ENCODE results near the gene SPTBN1.

DNA sequence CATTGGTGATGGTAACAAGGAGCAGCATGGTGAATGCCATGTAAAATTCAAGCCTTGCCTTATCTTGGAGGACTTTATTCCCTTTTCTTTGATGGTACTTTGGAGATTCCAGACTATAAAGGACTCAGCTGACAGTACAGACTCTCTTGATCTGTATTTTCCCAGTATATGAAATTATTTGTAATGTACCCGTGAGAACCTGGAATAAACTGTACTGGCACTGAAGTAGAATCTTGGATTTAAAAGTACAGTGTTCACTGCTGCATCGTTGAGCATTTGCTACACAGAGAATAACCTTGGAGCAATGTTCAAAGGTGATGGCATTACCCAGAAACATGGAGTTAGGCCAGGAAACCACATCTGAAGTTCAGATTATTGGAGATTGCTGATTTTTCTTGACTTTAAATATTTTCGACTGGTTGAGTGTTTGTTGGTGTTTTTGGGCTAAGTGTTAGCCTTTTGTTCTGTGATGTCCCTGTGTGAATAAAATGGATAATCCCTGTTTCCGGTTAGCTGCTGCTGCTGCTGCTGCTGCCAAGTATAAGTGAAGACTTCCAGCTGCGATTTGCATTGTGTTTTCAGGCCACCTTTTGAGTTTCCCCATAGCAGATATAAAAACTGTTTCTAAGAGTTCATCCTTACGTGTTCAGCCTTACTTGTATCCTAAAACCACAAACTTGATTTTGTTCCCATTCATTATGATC is 122.0 kb downstream of the SPTBN1 start:
- TF ChIP-seq CTCF (IDR thresholded peaks at IDR 0.05) (no peak), POLR2A (IDR thresholded peaks at IDR 0.05) (no peak)
